Measurements from ENCODE around the gene KRTAP5-4. TPM values are rescaled to one million over a fixed set of nuclear protein-coding genes. Genes with fewer than 3 reads are reported as not detected.

KRTAP5-4 gene
- total RNA-seq, 2 experiments from 2014 or later: not detected

GRCh38 chr11:1639666-1640065, 17.7 kb upstream of the KRTAP5-4 start:
- Mint-ChIP-seq H3K27ac (no peak overlapping the region), H3K27me3 (no peaks in the 10 kb centered on the region), H3K4me1 (no peaks in the 10 kb centered on the region), H3K4me3 (no peak overlapping the region), H3K36me3 (ENCODE audit: low read depth) (no peaks in the 10 kb centered on the region), H3K9me3 (no peaks in the 10 kb centered on the region)
- ChIA-PET POLR2A (no interaction called here), CTCF (interaction anchor here (1.0 to 2.4 kb wide), 6 partner anchors 10 to 362 kb away, joined by 3 to 16 read pairs (median 4); partner anchors contain the start of gene KRTAP5-5)
- DNase-seq: no peak

DNA sequence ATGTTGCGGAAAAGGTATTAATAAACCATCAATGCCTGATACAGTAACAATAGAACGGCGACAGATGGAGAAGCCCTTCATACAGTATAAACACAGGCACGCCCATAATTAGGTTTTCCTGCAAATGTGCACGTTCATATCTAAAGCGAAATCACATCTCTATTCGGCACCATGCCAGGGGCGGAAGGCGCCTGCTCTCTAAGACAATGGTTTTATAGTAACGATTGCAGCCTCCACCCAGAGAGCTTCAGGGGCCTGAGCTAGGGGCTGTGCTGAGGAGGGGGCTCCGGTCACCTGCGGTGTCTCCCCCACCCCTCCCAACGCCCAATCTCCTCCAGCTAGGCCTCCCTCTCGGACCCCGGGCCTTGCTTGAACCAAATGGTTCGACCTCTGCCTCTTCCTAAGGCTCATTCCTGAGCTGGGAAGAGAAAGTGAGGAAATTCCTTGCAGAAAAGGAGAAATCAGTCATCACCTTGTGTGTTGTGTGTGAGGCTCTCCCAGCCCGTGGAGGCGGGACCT, 17.2 kb upstream of the KRTAP5-4 start:
- no peak for DNase-seq
- H3K4me3 Mint-ChIP-seq: no peak overlapping the region
- H3K36me3 Mint-ChIP-seq (ENCODE audit: low read depth): no peaks in the 10 kb centered on the region
- no peaks in the 10 kb centered on the region for H3K27me3 Mint-ChIP-seq
- no peak overlapping the region for H3K27ac Mint-ChIP-seq
- CTCF ChIA-PET: interaction anchor here (1.0 to 2.4 kb wide), 5 partner anchors 10 to 64 kb away, joined by 3 to 16 read pairs (median 4); partner anchors contain the start of gene KRTAP5-5
- no peaks in the 10 kb centered on the region for H3K4me1 Mint-ChIP-seq
- POLR2A ChIA-PET: no interaction called here
- H3K9me3 Mint-ChIP-seq: no peaks in the 10 kb centered on the region

DNA sequence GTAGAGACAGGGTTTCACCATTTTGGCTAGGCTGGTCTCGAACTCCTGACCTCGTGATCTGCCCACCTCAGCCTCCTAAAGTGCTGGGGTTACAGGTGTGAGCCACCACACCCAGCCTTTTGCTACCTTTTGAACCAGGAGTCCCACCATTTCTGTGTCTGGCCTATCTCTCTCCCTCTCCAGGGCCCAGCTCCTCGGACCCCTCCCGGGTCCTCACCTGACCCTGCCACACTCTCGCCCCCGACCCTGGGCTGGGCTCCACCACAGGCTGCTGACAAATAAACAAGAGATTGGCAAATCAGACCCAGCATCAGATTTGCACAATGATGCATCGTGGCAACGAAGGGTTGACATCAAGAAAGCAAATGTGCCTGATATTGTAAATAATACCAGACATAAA, 16.4 kb upstream of the KRTAP5-4 start:
- H3K27ac Mint-ChIP-seq: no peak overlapping the region
- no peaks in the 10 kb centered on the region for H3K9me3 Mint-ChIP-seq
- no peaks in the 10 kb centered on the region for H3K4me1 Mint-ChIP-seq
- no peaks in the 10 kb centered on the region for H3K27me3 Mint-ChIP-seq
- ChIA-PET CTCF (interaction anchor here (1.6 to 1.9 kb wide), 2 partner anchors 14 kb away, joined by 3 to 4 read pairs; no protein-coding TSS in a partner anchor), POLR2A (no interaction called here)
- no peak for DNase-seq
- H3K4me3 Mint-ChIP-seq: no peak overlapping the region
- H3K36me3 Mint-ChIP-seq (ENCODE audit: low read depth): no peaks in the 10 kb centered on the region

DNA sequence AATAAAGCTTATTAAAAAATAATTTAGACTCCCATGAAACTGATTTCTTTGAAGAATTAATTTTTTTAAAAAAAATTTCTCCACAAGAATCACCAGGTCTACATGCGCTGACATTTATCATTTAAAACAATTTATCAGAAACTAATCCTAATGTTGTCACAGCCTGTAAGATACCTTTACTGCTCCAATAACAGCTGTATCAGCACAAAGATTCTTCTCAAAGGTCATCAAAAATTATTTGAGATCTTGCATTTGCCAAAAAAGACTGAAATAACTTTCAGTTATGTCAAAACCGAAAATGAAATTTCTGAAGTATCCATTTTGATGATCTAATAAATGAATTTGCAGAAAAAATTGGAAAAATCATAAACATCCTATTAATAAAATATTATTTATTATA, 15.7 kb upstream of the KRTAP5-4 start:
- ChIA-PET POLR2A (no interaction called here), CTCF (interaction anchor here (1.9 kb wide), 1 partner anchor 15 kb away, joined by 4 read pairs; no protein-coding TSS in a partner anchor)
- no peak for DNase-seq
- no peaks in the 10 kb centered on the region for H3K9me3 Mint-ChIP-seq
- H3K36me3 Mint-ChIP-seq (ENCODE audit: low read depth): no peaks in the 10 kb centered on the region
- no peak overlapping the region for H3K4me3 Mint-ChIP-seq
- no peaks in the 10 kb centered on the region for H3K4me1 Mint-ChIP-seq
- H3K27me3 Mint-ChIP-seq: no peaks in the 10 kb centered on the region
- H3K27ac Mint-ChIP-seq: no peak overlapping the region

- DNase-seq: no peak
- Mint-ChIP-seq H3K27ac (no peak overlapping the region), H3K9me3 (no peaks in the 10 kb centered on the region), H3K4me1 (no peaks in the 10 kb centered on the region), H3K36me3 (ENCODE audit: low read depth) (no peaks in the 10 kb centered on the region), H3K27me3 (peaks cover 4% of the 10 kb centered on the region), H3K4me3 (no peak overlapping the region)
- ChIA-PET CTCF (no interaction called here), POLR2A (no interaction called here)
These were observed 14.5 kb upstream of the KRTAP5-4 start for GRCh38 chr11:1636291-1636950.

DNA sequence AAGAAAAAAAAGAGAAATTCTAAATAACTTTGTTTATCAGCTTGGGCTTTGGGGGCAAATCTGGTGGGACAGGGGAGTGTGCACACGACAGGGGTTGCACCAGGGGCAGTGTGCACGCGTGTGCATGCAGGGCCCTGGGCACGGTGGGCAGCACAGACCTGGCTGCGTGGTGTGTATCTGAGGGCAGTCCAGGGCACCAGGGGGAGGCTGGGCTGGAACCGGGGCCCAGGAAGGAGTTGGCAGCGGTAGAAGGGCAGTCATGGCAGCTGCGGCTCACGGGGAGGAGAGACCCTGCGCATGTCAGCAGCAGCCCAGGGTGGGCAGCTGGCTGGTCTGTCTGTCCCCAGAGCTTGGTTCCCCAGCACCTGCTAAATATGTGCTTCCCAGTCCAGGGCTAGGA, 11.9 kb upstream of the KRTAP5-4 start:
- H3K27ac Mint-ChIP-seq: no peak overlapping the region
- ChIA-PET POLR2A (no interaction called here), CTCF (no interaction called here)
- peaks cover 14% of the 10 kb centered on the region for H3K27me3 Mint-ChIP-seq
- DNase-seq: no peak
- H3K4me1 Mint-ChIP-seq: no peaks in the 10 kb centered on the region
- no peaks in the 10 kb centered on the region for H3K36me3 Mint-ChIP-seq (ENCODE audit: low read depth)
- H3K9me3 Mint-ChIP-seq: no peaks in the 10 kb centered on the region
- no peak overlapping the region for H3K4me3 Mint-ChIP-seq

DNA sequence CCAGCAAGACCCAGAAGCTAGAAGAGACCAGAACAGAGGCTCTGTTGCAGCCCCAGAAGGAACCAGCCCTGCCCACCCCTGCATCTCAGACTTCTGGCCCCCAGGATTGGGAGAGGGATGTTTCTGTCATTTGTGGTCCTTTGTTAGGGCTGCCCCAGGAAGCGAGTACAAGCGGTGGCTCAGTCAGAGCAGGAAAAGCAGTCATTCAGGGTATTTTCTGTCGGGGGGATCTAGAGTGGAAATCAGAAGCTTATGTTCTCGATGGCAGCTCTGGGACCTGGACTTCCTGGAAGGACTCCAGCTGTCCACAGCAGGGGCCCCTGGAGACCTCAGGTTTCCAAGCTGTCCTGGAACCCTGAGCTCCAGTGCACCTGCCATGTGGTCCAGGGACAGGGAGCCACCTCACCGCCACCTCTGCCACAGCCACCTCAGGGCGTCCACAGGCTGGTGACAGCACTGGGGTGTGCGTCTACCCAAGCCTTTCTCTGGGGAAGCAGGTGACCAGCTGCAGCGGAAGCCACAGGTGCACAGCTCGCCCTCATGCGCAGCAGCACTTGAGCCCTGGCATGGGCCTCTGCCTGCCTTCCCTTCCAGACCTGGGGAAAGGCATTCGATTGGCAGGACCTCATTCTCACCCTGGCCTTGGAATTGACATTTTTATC, 10.2 kb upstream of the KRTAP5-4 start:
- no peak overlapping the region for H3K4me3 Mint-ChIP-seq
- H3K27ac Mint-ChIP-seq: no peak overlapping the region
- H3K27me3 Mint-ChIP-seq: peaks cover 15% of the 10 kb centered on the region
- no peaks in the 10 kb centered on the region for H3K9me3 Mint-ChIP-seq
- no peaks in the 10 kb centered on the region for H3K36me3 Mint-ChIP-seq (ENCODE audit: low read depth)
- H3K4me1 Mint-ChIP-seq: no peaks in the 10 kb centered on the region
- no peak for DNase-seq
- CTCF ChIA-PET: interaction anchor here (1.1 kb wide), 1 partner anchor 21 kb away, joined by 3 read pairs; no protein-coding TSS in a partner anchor
- POLR2A ChIA-PET: interaction anchor here (0.6 kb wide), 1 partner anchor 181 kb away, joined by 3 read pairs; no protein-coding TSS in a partner anchor

- Mint-ChIP-seq H3K4me1 (no peaks in the 10 kb centered on the region), H3K27me3 (peaks cover 15% of the 10 kb centered on the region), H3K36me3 (ENCODE audit: low read depth) (no peaks in the 10 kb centered on the region), H3K27ac (no peak overlapping the region), H3K9me3 (no peaks in the 10 kb centered on the region), H3K4me3 (no peak overlapping the region)
- ChIA-PET CTCF (interaction anchor here (1.5 kb wide), 1 partner anchor 22 kb away, joined by 3 read pairs; no protein-coding TSS in a partner anchor), POLR2A (no interaction called here)
- no peak for DNase-seq
These were observed 9.2 kb upstream of the KRTAP5-4 start for GRCh38 chr11:1631066-1631568.

DNA sequence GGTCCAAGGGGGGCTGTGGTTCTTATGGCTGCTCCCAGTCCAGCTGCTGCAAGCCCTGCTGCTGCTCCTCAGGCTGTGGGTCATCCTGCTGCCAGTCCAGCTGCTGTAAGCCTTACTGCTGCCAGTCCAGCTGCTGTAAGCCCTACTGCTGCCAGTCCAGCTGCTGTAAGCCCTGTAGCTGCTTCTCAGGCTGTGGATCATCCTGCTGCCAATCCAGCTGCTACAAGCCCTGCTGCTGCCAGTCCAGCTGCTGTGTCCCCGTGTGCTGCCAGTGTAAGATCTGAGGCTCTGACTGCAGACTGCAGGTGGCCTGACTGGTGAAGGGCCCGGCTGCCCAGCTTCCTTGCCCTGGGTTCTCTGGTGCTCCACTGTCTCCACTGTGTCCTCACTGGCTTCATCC, 8.3 kb upstream of the KRTAP5-4 start:
- no peaks in the 10 kb centered on the region for H3K36me3 Mint-ChIP-seq (ENCODE audit: low read depth)
- H3K4me1 Mint-ChIP-seq: no peaks in the 10 kb centered on the region

DNA sequence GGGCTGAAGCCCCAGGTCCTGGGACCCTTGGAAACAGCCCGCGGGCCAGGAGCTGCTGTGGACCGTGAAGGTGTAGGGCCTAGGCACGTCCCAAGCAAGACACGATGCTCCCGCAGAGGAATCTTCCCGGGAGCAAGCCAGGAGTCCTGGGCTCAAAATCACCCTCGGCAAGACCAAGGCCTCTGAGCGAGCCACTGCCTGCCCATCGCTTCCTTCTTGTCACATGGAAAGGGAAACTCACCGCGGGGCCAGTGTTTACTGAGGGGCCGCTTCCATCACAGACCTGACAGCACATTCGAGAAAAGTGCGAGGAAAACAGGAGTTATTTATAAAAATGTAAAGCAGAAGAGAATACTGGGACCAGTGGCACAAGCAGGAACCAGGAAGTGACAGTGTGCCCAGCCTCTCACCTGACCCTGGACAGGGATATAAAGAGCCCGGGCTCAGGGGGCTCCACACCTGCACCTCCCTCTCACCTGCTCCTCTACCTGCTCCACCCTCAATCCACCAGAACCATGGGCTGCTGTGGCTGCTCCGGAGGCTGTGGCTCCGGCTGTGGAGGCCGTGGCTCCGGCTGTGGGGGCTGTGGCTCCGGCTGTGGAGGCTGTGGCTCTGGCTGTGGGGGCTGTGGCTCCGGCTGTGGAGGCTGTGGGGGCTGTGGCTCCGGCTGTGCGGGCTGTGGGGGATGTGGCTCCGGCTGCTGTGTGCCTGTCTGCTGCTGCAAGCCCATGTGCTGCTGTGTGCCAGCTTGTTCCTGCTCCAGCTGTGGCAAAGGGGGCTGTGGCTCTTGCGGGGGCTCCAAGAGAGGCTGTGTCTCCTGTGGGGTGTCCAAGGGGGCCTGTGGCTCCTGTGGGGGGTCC, 7.6 kb upstream of the KRTAP5-4 start, which contains the start of gene KRTAP5-5:
Gene KRTAP5-5 (plus strand): TSS at position 450 of the 860 bp plus-strand sequence. CDS start 66 bp downstream, at position 516.
- Mint-ChIP-seq H3K27ac (no peak within 1 kb of the TSS), H3K9me3 (no peaks in the 10 kb centered on the region), H3K36me3 (ENCODE audit: low read depth) (no peaks in the 10 kb centered on the region), H3K4me3 (no peak within 1 kb of the TSS), H3K4me1 (no peaks in the 10 kb centered on the region), H3K27me3 (peaks cover 15% of the 10 kb centered on the region)
- DNase-seq: no peak
- CTCF ChIA-PET: interaction anchor here (0.7 kb wide), 1 partner anchor 10 kb away, joined by 4 read pairs; no protein-coding TSS in a partner anchor
- POLR2A ChIA-PET: interaction anchor here (0.7 kb wide), 1 partner anchor 247 kb away, joined by 3 read pairs; no protein-coding TSS in a partner anchor

More for the DNA sequence above, 8.3 kb upstream of the KRTAP5-4 start:
- no peaks in the 10 kb centered on the region for H3K9me3 Mint-ChIP-seq
- DNase-seq: no peak
- no peak overlapping the region for H3K4me3 Mint-ChIP-seq
- CTCF ChIA-PET: interaction anchor here (1.5 kb wide), 1 partner anchor 23 kb away, joined by 3 read pairs; no protein-coding TSS in a partner anchor
- H3K27ac Mint-ChIP-seq: no peak overlapping the region
- peaks cover 15% of the 10 kb centered on the region for H3K27me3 Mint-ChIP-seq
- POLR2A ChIA-PET: interaction anchor here (0.7 kb wide), 1 partner anchor 247 kb away, joined by 3 read pairs; no protein-coding TSS in a partner anchor

DNA sequence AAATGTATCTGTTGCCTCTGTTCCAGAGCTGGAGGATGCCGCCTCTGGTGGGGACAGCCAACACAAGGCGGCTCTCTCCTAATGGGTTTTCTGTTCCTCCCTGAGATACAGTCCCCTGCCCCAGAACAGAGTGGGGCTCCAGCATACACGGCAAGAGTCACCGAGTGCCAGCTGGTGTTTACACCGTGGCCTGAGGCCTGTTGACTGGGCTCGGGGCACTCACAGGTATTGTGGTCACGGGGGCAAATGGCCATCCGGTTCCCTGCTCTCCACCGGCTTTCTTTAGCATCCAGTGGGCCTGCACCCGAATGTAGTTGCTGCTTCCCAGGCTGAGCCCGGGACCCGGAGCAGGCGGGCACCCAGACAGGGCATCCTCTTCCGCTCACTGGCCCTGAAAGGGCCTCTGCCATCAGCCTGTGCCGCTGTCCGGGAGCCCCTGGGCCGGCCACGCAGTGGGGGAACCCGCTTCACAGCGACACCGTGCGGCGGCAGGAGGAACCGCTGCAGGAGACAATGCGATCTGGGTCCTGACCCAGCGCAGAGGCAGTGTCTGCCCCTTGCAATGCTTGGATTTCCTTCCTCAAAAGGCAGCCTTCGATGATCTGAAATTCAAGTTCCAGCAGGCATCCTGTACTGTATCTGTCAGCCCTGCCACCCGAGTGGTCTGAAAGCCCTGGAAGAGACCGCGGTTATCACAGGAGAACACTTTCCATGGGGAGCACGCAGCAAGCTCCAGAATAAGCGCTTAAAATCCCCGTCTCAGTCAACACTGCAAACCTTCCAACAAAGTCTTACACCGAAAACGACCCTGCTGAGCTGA, 6.8 kb upstream of the KRTAP5-4 start:
- Mint-ChIP-seq H3K27ac (no peak overlapping the region), H3K4me1 (no peaks in the 10 kb centered on the region), H3K27me3 (peaks cover 17% of the 10 kb centered on the region), H3K4me3 (no peak overlapping the region), H3K9me3 (no peaks in the 10 kb centered on the region), H3K36me3 (ENCODE audit: low read depth) (no peaks in the 10 kb centered on the region)
- CTCF ChIA-PET: interaction anchor here (0.7 to 1.0 kb wide), 2 partner anchors 11 to 12 kb away, joined by 3 to 4 read pairs; no protein-coding TSS in a partner anchor
- peak; percentile 50 for DNase-seq
- POLR2A ChIA-PET: no interaction called here
